Uterus (tissue), 2 donors: ENCODE measurements around the gene RRAS.

Experiments used
- CTCF ChIP-seq, 4 experiments: fragments of 200-600 bp in 2 of 4; fragments of 450-650 bp in 2 of 4; sonication (generic) in 2 of 4; IDR thresholded peaks; one replicate each; pipeline ENCODE4 v1.5.1; 2016 to 2019; ENCODE audit warnings: antibody characterized with exemption in 4 of 4, mild to moderate bottlenecking in 2 of 4, moderate library complexity in 1 of 4
- POLR2A ChIP-seq, 2 donors: fragments of 450-650 bp; IDR thresholded peaks; one replicate each; pipeline ENCODE4 v1.6.1; 2016; ENCODE audit warnings: antibody characterized with exemption in 2 of 2, mild to moderate bottlenecking in 1 of 2, moderate library complexity in 1 of 2

- TF ChIP-seq CTCF (IDR thresholded peaks at IDR 0.05), result no peak
- TF ChIP-seq POLR2A (IDR thresholded peaks at IDR 0.05), result peak in 1 of 2 donors; percentile 23
Observed at GRCh38 chr19:49637821-49638738, 1.9 kb downstream of the RRAS start.
